ENCODE results near the gene CFAP251. TPM values are rescaled to one million over a fixed set of nuclear protein-coding genes. Genes with fewer than 3 reads are reported as not detected.

The CFAP251 gene
- total and polyA plus RNA-seq, 2 experiments from 2014 or later: 3.0 to 3.7 TPM

- Histone ChIP-seq H3K9me3 (ENCODE audit: low read depth) (no peaks in the 10 kb centered on the region), H3K4me3 (no peak overlapping the region), H3K9me2 (replicated peaks; ENCODE audit: insufficient read depth) (no peaks in the 10 kb centered on the region), H4K20me1 (ENCODE audit: insufficient read depth, poor library complexity, severe bottlenecking) (no peaks in the 10 kb centered on the region), H3K4me2 (peak overlapping the region; percentile 99), H3K4me1 (ENCODE audit: insufficient read depth) (peaks cover 16% of the 10 kb centered on the region), H3K36me3 (replicated peaks; ENCODE audit: insufficient read depth, low read depth) (no peaks in the 10 kb centered on the region), H2AFZ (no peak overlapping the region), H3K27me3 (no peaks in the 10 kb centered on the region), H3K27ac (peak overlapping the region; percentile 81), H3K79me2 (peaks cover 71% of the 10 kb centered on the region)
- WGBS (ENCODE audit: low lambda C conversion rate, missing lambda C conversion rate): 75% methylated on average over 16 of the region's 16 CpGs
- TF ChIP-seq EZH2 (IDR thresholded peaks at IDR 0.05; ENCODE audit: borderline replicate concordance) (no peak), CTCF (IDR thresholded peaks at IDR 0.05; ENCODE audit: poor library complexity) (no peak), EZH2phosphoT487 (IDR thresholded peaks at IDR 0.05; ENCODE audit: low read depth, severe bottlenecking, unreplicated experiment) (no peak)
- DNase-seq (ENCODE audit: low spot score): no peak
These were observed 105.9 kb downstream of the CFAP251 start for GRCh38 chr12:122024132-122024785.

- no peaks in the 10 kb centered on the region for H3K9me3 ChIP-seq (ENCODE audit: low read depth)
- no peaks in the 10 kb centered on the region for H4K20me1 ChIP-seq (ENCODE audit: insufficient read depth, poor library complexity, severe bottlenecking)
- H3K36me3 ChIP-seq (replicated peaks; ENCODE audit: insufficient read depth, low read depth): no peaks in the 10 kb centered on the region
- DNase-seq (ENCODE audit: low spot score): no peak
- H3K27me3 ChIP-seq: no peaks in the 10 kb centered on the region
- 95% methylated on average over 7 of the region's 7 CpGs for WGBS (ENCODE audit: low lambda C conversion rate, missing lambda C conversion rate)
- peaks cover 10% of the 10 kb centered on the region for H3K4me1 ChIP-seq (ENCODE audit: insufficient read depth)
- H3K27ac ChIP-seq: no peak overlapping the region
- no peak overlapping the region for H3K4me2 ChIP-seq
- TF ChIP-seq CTCF (IDR thresholded peaks at IDR 0.05; ENCODE audit: poor library complexity) (no peak), EZH2 (IDR thresholded peaks at IDR 0.05; ENCODE audit: borderline replicate concordance) (no peak), EZH2phosphoT487 (IDR thresholded peaks at IDR 0.05; ENCODE audit: low read depth, severe bottlenecking, unreplicated experiment) (no peak)
- no peak overlapping the region for H3K4me3 ChIP-seq
- no peak overlapping the region for H2AFZ ChIP-seq
- H3K79me2 ChIP-seq: peaks cover 67% of the 10 kb centered on the region
- no peaks in the 10 kb centered on the region for H3K9me2 ChIP-seq (replicated peaks; ENCODE audit: insufficient read depth)
These were observed 108.4 kb downstream of the CFAP251 start for GRCh38 chr12:122026706-122027333.

GRCh38 chr12:122028165-122028904 is 109.9 kb downstream of the CFAP251 start:
- Histone ChIP-seq H3K27me3 (no peaks in the 10 kb centered on the region), H3K36me3 (replicated peaks; ENCODE audit: insufficient read depth, low read depth) (no peaks in the 10 kb centered on the region), H2AFZ (no peak overlapping the region), H3K4me3 (no peak overlapping the region), H3K9me2 (replicated peaks; ENCODE audit: insufficient read depth) (no peaks in the 10 kb centered on the region), H3K4me2 (no peak overlapping the region), H3K27ac (no peak overlapping the region), H3K79me2 (peaks cover 60% of the 10 kb centered on the region), H3K9me3 (ENCODE audit: low read depth) (no peaks in the 10 kb centered on the region), H3K4me1 (ENCODE audit: insufficient read depth) (peaks cover 6% of the 10 kb centered on the region), H4K20me1 (ENCODE audit: insufficient read depth, poor library complexity, severe bottlenecking) (no peaks in the 10 kb centered on the region)
- no peak for DNase-seq (ENCODE audit: low spot score)
- WGBS (ENCODE audit: low lambda C conversion rate, missing lambda C conversion rate): 91% methylated on average over 12 of the region's 12 CpGs
- no peak for TF ChIP-seq CTCF (IDR thresholded peaks at IDR 0.05; ENCODE audit: poor library complexity)
- TF ChIP-seq EZH2 (IDR thresholded peaks at IDR 0.05; ENCODE audit: borderline replicate concordance): no peak
- no peak for TF ChIP-seq EZH2phosphoT487 (IDR thresholded peaks at IDR 0.05; ENCODE audit: low read depth, severe bottlenecking, unreplicated experiment)
